Heart right ventricle (tissue), 16 donors: Measurements from ENCODE around the gene DUSP22. TPM values are rescaled to one million over a fixed set of nuclear protein-coding genes. Genes with fewer than 3 reads are reported as not detected.
A peak's percentile ranks its signal among the peaks of the same experiment; 100 is the strongest.

Experiments
- ATAC-seq, 8 donors: fragments of 200-7000 bp; cut with Tn5 transposase; one replicate each; pipeline ENCODE4 v1.9.1; 2020; ENCODE audit warnings: mild to moderate bottlenecking in 8 of 8, moderate library complexity in 8 of 8, moderate number of reproducible peaks in 1 of 8
- DNase-seq, 2 donors: peaks; one replicate each; pipeline ENCODE4 v3.0.0-alpha.2; 2020
- H3K27ac ChIP-seq, 10 donors: fragments of 200-600 bp; sonication (generic) in 2 of 10; one replicate each; pipeline versions ENCODE4 v1.5.0 to v1.8.0; 2020 to 2022; ENCODE audit warnings: mild to moderate bottlenecking in 3 of 10
- H3K27me3 ChIP-seq, 7 donors: fragments of 200-600 bp; one replicate each; pipeline ENCODE4 v1.8.0; 2021 to 2022; ENCODE audit warnings: mild to moderate bottlenecking in 2 of 7
- H3K36me3 ChIP-seq, 9 donors: fragments of 200-600 bp; sonication (generic) in 1 of 9; one replicate each; pipeline versions ENCODE4 v1.5.0 to v1.8.0; 2020 to 2022; ENCODE audit warnings: mild to moderate bottlenecking in 2 of 9
- H3K4me1 ChIP-seq, 9 donors: fragments of 200-600 bp; sonication (generic) in 1 of 9; one replicate each; pipeline versions ENCODE4 v1.5.0 to v1.8.0; 2020 to 2022; ENCODE audit warnings: mild to moderate bottlenecking in 4 of 9
- H3K4me3 ChIP-seq, 10 donors: fragments of 200-600 bp; sonication (generic) in 2 of 10; one replicate each; pipeline versions ENCODE4 v1.5.0 to v1.8.0; 2020 to 2022; ENCODE audit warnings: mild to moderate bottlenecking in 7 of 10, moderate library complexity in 2 of 10
- H3K9me3 ChIP-seq, 11 donors: fragments of 200-600 bp in 10 of 11; sonication (generic) in 2 of 11; one replicate each; pipeline versions ENCODE4 v1.5.0 to v1.8.0; 2013 to 2022; ENCODE audit warnings: mild to moderate bottlenecking in 2 of 11, control low read depth in 1 of 11, moderate library complexity in 1 of 11
- WGBS, 2 donors: extraction: QIAGEN DNeasy Blood & Tissue Kit; methylation state at CpG; one replicate each; pipeline ENCODE4 v1.1.7; 2013; ENCODE audit warnings: inconsistent platforms in 1 of 2; 5-methylcytosine and 5-hydroxymethylcytosine counted together
- intact Hi-C, 10 donors: fragments of 100-400 bp; cut with DNase I; formaldehyde crosslinking; loops; one replicate each; pipeline versions ENCODE4 v1.11.1 to v1.14.2; 2022
- polyA plus RNA-seq, 2 donors: library from polyadenylated mRNA; stranded (reverse); fragments of 200-250 nt; gene quantifications; one replicate each; pipeline ENCODE4 v1.2.3, GENCODE V29; 2013
- total RNA-seq, 10 donors: library from RNA; stranded (reverse); fragmentation: NEBNext Ultra II Directional in 3 of 10; extraction: Animal tissue kit (Norgen Biotek cat#: 25700) in 3 of 10; gene quantifications; one replicate each; pipeline versions ENCODE4 v1.2.1 to v1.2.4, GENCODE V29; 2021 to 2023
- TF ChIP-seq, protein P1 (sequence below), 9 donors: fragments of 200-600 bp; sonication (generic) in 2 of 9; IDR thresholded peaks; one replicate each; pipeline versions ENCODE4 v1.5.0 to v1.8.0; 2021 to 2022; ENCODE audit warnings: antibody characterized with exemption in 9 of 9, mild to moderate bottlenecking in 5 of 9, moderate library complexity in 1 of 9
- donor health status: Arrhythmogenic right ventricular cardiomyopathy.
- donor health status: ischemic (EF 13 %, LVEDD 7.1; RV severe dilation, severe dysfunction).
- donor health status: healthy with polysubstance abuse.
- donor health status: DM: no; HTN: yes; CAD: no.
- donor health status: DM: no; HTN: no; CAD: no.
- donor health status: ischemic (EF 25% LVEDD 6.9; RV normal size, moderate dysfunction).
- donor health status: ischemic (EF 25% LVEDD 5.7; RV mildly dilated, moderate dysfunction).
- donor health status: healthy.
- donor health status: DM: yes; HTN: yes; CAD: no.
- donor health status: Ischemic cardiomyopathy.
- donor health status: ischemic (EF 35%, LVEDD 5.7; RV mildly dilated, moderate dysfunction).
- donor health status: nonischemic (EF 11% LVEDD 7.7; RV severe dilation, severe dysfunction).
- donor health status: DM: yes; HTN: yes; CAD: no.
- donor health status: PGD.
- donor health status: ischemic (EF 29% LVEDD 5.4; RV normal size, mild dysfunction).
- donor health status: nonischemic (EF 23%, LVEDD 6.1; RV moderate dilation, normal function).

DUSP22 gene
- total and polyA plus RNA-seq, 12 donors: 32.0 to 70.4 (median 51.9) TPM

GRCh38 chr6:306641-307061, 14.4 kb downstream of the DUSP22 start:
- Histone ChIP-seq H3K9me3 (no peaks in the 10 kb centered on the region), H3K4me1 (peaks cover 5 to 39% (median 31%) of the 10 kb centered on the region in 9 donors), H3K27ac (peak overlapping the region in 4 of 10 donors; percentile 0 to 49 (median 22)), H3K36me3 (peaks cover 0 to 35% (median 0%) of the 10 kb centered on the region in 9 donors), H3K27me3 (no peaks in the 10 kb centered on the region), H3K4me3 (no peak overlapping the region)
- DNase-seq (no peak), ATAC-seq (peak in 5 of 8 donors; percentile 7 to 55 (median 23))
- intact Hi-C loops: no loop called here
- 78 to 83% methylated on average over 8 of the region's 8 CpGs for WGBS, 2 donors
- TF ChIP-seq, protein P1, sequence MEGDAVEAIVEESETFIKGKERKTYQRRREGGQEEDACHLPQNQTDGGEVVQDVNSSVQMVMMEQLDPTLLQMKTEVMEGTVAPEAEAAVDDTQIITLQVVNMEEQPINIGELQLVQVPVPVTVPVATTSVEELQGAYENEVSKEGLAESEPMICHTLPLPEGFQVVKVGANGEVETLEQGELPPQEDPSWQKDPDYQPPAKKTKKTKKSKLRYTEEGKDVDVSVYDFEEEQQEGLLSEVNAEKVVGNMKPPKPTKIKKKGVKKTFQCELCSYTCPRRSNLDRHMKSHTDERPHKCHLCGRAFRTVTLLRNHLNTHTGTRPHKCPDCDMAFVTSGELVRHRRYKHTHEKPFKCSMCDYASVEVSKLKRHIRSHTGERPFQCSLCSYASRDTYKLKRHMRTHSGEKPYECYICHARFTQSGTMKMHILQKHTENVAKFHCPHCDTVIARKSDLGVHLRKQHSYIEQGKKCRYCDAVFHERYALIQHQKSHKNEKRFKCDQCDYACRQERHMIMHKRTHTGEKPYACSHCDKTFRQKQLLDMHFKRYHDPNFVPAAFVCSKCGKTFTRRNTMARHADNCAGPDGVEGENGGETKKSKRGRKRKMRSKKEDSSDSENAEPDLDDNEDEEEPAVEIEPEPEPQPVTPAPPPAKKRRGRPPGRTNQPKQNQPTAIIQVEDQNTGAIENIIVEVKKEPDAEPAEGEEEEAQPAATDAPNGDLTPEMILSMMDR (IDR thresholded peaks at IDR 0.05): no peak

DNA sequence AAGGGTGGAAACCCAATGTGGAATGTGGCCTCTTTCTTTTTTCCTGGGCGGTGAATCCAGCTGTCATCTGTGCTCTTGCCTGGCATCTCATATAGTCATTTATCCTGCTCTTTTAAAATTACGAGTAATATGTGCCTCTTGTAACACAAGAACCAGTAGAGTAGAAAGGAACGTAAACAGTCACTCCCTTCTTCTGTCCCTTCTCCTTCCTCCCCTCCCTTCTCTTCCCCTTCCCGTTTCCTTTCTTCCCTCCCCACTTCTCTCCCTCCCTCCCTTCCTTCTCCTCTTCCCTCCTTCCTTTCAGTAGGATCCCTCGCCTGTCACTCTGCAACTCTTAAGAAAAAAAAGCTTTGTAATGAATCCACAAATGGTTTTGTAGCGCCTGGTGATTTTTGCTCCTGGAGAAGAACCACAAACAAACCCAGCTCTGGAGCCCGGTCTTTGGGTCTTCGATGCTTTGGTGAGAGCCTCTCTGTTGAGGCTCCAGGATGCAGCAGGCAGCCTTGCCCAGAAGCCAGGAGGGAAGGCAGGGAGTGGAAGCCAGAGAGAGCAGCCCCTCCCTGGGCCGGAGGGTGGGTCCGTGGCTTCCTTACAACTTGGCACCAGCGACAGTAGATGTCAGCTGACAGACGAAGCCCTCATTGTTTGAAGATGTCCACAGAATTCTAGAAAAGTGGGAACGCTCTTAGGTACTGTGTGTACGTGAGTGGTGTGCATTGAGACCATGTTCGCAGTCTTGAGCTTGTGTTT, 15.0 kb downstream of the DUSP22 start:
- 62 to 71% methylated on average over 15 of the region's 15 CpGs for WGBS, 2 donors
- Histone ChIP-seq H3K4me3 (no peak overlapping the region), H3K27me3 (no peaks in the 10 kb centered on the region), H3K27ac (peak overlapping the region in 4 of 10 donors; percentile 0 to 49 (median 22)), H3K4me1 (peaks cover 5 to 45% (median 37%) of the 10 kb centered on the region in 9 donors), H3K9me3 (no peaks in the 10 kb centered on the region), H3K36me3 (peaks cover 0 to 31% (median 0%) of the 10 kb centered on the region in 9 donors)
- DNase-seq: peak in 1 of 2 donors; percentile 44
- TF ChIP-seq, protein P1 (IDR thresholded peaks at IDR 0.05): no peak
- ATAC-seq: peak; percentile 28 to 61 (median 40)
- intact Hi-C loops: no loop called here

DNA sequence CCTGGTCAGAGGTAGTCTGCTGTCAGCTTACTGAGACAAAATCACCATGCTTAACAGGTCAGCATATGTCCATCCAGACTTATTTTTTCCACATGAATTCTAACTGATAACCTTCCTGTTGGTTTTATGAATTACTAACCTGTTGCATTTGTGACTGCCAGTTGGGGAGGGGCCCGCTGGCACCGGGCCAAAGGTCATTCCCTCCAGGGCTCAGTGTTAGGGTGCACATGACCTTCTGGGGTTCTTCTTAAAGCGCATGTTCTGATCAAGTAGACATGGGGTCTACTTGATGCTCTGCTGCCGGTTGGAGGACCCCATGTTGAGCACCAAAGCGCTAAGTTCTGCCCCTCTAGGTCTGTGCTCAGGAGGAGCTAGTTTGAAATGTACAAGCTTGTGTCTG, 15.6 kb downstream of the DUSP22 start:
- DNase-seq: no peak
- Histone ChIP-seq H3K4me3 (no peak overlapping the region), H3K36me3 (peaks cover 0 to 25% (median 0%) of the 10 kb centered on the region in 9 donors), H3K27ac (peak overlapping the region in 3 of 10 donors; percentile 14 to 49 (median 30)), H3K9me3 (no peaks in the 10 kb centered on the region), H3K27me3 (no peaks in the 10 kb centered on the region), H3K4me1 (peaks cover 5 to 51% (median 43%) of the 10 kb centered on the region in 9 donors)
- intact Hi-C loops: no loop called here
- 72 to 78% methylated on average over 5 of the region's 5 CpGs for WGBS, 2 donors
- TF ChIP-seq, protein P1 (IDR thresholded peaks at IDR 0.05): no peak
- ATAC-seq: no peak

DNA sequence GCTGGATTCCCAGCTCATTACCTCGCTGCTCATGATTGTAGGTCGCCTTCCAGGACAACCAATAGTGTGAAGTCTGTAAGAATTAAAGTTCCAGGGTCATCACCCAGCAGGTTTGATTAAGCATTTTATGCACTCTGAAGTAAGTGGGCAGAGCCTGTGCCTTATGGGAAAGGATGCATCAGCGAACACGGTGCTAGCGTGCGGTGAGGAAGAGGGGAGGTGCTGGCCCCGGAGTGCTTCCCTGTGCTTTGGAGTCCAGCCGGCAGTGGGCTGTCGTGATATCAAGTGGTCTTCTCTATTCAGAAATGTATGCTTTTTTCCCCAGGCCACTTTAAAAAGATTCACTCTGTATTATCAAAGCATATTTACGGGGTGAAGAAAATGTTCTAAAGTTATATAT, 16.0 kb downstream of the DUSP22 start:
- 87 to 91% methylated on average over 10 of the region's 10 CpGs for WGBS, 2 donors
- no peak overlapping the region for H3K27ac ChIP-seq

More for the DNA sequence above, 16.0 kb downstream of the DUSP22 start:
- TF ChIP-seq, protein P1 (IDR thresholded peaks at IDR 0.05): no peak
- H3K36me3 ChIP-seq: peaks cover 0 to 24% (median 0%) of the 10 kb centered on the region in 9 donors
- no peaks in the 10 kb centered on the region for H3K9me3 ChIP-seq
- H3K4me1 ChIP-seq: peaks cover 5 to 56% (median 47%) of the 10 kb centered on the region in 9 donors
- intact Hi-C loops: no loop called here
- H3K27me3 ChIP-seq: no peaks in the 10 kb centered on the region
- H3K4me3 ChIP-seq: no peak overlapping the region
- no peak for ATAC-seq
- DNase-seq: no peak
